GM21528 (cell line): Measurements from ENCODE around the gene GIPC1.
"Not testable (repeated sequence)": the region's sequence is repeated elsewhere in the genome, so short reads cannot be mapped to it uniquely, and the experiment has no call there.

Experiments used
- ATAC-seq: cut with Tn5 transposase; IDR thresholded peaks from one replicate; pipeline ENCODE4 v1.9.1; 2021; ENCODE audit warnings: mild to moderate bottlenecking, moderate library complexity; ENCODE audit not compliant: unreplicated experiment, low FRiP score

GIPC1 gene

GRCh38 chr19:14473073-14473977 lies 22.6 kb downstream of the GIPC1 start:
- no peak for ATAC-seq

GRCh38 chr19:14472202-14472938 lies 23.6 kb downstream of the GIPC1 start:
- no peak for ATAC-seq

GRCh38 chr19:14471436-14472187 lies 24.3 kb downstream of the GIPC1 start:
- no peak for ATAC-seq

GRCh38 chr19:14470031-14470876 lies 25.7 kb downstream of the GIPC1 start:
- no peak for ATAC-seq

GRCh38 chr19:14467816-14468215 lies 28.1 kb downstream of the GIPC1 start:
- no peak for ATAC-seq

- no peak for ATAC-seq
These were observed 28.5 kb downstream of the GIPC1 start for GRCh38 chr19:14467391-14467790.

GRCh38 chr19:14463747-14464146 lies 32.2 kb downstream of the GIPC1 start:
- no peak for ATAC-seq

GRCh38 chr19:14462401-14462800 lies 33.5 kb downstream of the GIPC1 start:
- not testable (repeated sequence) for ATAC-seq

- ATAC-seq = no peak
These were observed 35.0 kb downstream of the GIPC1 start for GRCh38 chr19:14460935-14461334.

GRCh38 chr19:14459703-14460102 lies 36.2 kb downstream of the GIPC1 start:
- no peak for ATAC-seq

- ATAC-seq = not testable (repeated sequence)
These were observed 43.6 kb downstream of the GIPC1 start for GRCh38 chr19:14452303-14452702.

GRCh38 chr19:14450876-14451275 lies 45.1 kb downstream of the GIPC1 start:
- no peak for ATAC-seq

GRCh38 chr19:14450168-14450874 lies 45.6 kb downstream of the GIPC1 start:
- no peak for ATAC-seq

GRCh38 chr19:14449321-14449720 lies 46.6 kb downstream of the GIPC1 start:
- no peak for ATAC-seq

- no peak for ATAC-seq
These were observed 49.4 kb downstream of the GIPC1 start for GRCh38 chr19:14446336-14447036.

GRCh38 chr19:14443632-14444216 lies 52.2 kb downstream of the GIPC1 start:
- ATAC-seq = no peak

GRCh38 chr19:14442891-14443631 lies 52.9 kb downstream of the GIPC1 start:
- ATAC-seq = no peak
